ENCODE results near the gene PSD2.

GRCh38 chr5:139856714-139857113 is 61.1 kb downstream of the PSD2 start:
- no peak for TF ChIP-seq CTCF (IDR thresholded peaks at IDR 0.05)
- TF ChIP-seq POLR2AphosphoS5 (IDR thresholded peaks at IDR 0.05; ENCODE audit: low read depth, low read length): no peak
- TF ChIP-seq, protein P1, sequence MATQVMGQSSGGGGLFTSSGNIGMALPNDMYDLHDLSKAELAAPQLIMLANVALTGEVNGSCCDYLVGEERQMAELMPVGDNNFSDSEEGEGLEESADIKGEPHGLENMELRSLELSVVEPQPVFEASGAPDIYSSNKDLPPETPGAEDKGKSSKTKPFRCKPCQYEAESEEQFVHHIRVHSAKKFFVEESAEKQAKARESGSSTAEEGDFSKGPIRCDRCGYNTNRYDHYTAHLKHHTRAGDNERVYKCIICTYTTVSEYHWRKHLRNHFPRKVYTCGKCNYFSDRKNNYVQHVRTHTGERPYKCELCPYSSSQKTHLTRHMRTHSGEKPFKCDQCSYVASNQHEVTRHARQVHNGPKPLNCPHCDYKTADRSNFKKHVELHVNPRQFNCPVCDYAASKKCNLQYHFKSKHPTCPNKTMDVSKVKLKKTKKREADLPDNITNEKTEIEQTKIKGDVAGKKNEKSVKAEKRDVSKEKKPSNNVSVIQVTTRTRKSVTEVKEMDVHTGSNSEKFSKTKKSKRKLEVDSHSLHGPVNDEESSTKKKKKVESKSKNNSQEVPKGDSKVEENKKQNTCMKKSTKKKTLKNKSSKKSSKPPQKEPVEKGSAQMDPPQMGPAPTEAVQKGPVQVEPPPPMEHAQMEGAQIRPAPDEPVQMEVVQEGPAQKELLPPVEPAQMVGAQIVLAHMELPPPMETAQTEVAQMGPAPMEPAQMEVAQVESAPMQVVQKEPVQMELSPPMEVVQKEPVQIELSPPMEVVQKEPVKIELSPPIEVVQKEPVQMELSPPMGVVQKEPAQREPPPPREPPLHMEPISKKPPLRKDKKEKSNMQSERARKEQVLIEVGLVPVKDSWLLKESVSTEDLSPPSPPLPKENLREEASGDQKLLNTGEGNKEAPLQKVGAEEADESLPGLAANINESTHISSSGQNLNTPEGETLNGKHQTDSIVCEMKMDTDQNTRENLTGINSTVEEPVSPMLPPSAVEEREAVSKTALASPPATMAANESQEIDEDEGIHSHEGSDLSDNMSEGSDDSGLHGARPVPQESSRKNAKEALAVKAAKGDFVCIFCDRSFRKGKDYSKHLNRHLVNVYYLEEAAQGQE (IDR thresholded peaks at IDR 0.05; ENCODE audit: insufficient read depth in 1 of 2, low read depth in 2 of 2, low read length in 1 of 2): no peak
- no peak for TF ChIP-seq SIN3A (IDR thresholded peaks at IDR 0.05; ENCODE audit: borderline replicate concordance, insufficient read depth, low read depth, low read length)
- TF ChIP-seq TCF7L2 (IDR thresholded peaks at IDR 0.05; ENCODE audit: low read depth, low read length): no peak
